GM19239 (cell line): ENCODE data around the gene NAP1L1.

Source experiments
- DNase-seq: peaks from one replicate; pipeline ENCODE4 v3.0.0; 2011; ENCODE audit warnings: low spot score; ENCODE audit not compliant: insufficient read length
- FAIRE-seq: peaks from 2 replicates; lab custom pipeline; 2011; peaks lifted over from hg19 to GRCh38; lab: Jason Lieb, UNC

Gene NAP1L1, protein sequence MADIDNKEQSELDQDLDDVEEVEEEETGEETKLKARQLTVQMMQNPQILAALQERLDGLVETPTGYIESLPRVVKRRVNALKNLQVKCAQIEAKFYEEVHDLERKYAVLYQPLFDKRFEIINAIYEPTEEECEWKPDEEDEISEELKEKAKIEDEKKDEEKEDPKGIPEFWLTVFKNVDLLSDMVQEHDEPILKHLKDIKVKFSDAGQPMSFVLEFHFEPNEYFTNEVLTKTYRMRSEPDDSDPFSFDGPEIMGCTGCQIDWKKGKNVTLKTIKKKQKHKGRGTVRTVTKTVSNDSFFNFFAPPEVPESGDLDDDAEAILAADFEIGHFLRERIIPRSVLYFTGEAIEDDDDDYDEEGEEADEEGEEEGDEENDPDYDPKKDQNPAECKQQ

GRCh38 chr12:76083904-76084862 is at the start of gene NAP1L1:
TSS of gene NAP1L1 (minus strand) at chr12:76084685. CDS start at chr12:76074219, 10,466 bp downstream.
- DNase-seq (peak; percentile 83), FAIRE-seq (peak; percentile 91)

DNA sequence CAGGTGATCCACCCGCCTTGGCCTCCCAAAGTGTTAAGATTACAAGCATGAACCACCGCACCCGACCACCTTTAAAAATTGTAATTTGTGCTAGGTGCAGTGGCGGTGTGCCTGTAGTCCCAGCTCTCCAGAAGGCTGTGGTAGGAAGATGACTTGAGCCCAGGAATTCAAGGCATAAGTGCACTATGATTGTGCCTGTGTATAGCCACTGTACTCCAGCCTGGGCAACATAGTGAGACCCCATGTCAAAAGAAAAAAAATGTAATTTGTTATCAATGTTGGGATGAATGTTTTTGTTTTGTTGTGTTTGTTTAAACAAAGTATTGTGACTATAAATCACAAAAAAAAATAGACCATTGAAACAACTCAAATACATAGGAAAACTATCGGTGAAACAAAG is 43.1 kb upstream of the NAP1L1 start:
- FAIRE-seq (no peak), DNase-seq (no peak)

DNA sequence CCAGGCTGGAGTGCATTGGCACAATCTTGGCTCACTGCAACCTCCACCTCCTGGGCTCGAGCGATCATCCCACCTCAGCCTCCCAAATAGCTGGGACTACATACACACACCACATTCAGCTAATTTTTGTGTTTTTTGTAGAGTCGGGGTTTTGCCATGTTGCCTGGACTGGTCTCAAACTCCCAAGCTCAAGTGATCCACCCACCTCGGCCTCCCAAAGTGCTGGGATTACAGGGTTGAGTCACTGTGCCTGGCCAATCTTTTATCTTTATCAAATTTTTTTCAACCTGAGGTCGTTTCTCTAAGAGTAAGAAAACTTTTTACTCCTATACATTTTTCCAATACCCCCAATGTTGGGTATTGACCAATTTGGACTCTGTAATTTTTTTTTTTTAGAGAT is 40.0 kb upstream of the NAP1L1 start:
- DNase-seq (no peak), FAIRE-seq (no peak)

- no peak for FAIRE-seq
- DNase-seq, result no peak
Measured at GRCh38 chr12:76123259-76124212, 39.1 kb upstream of the NAP1L1 start.

- DNase-seq (no peak), FAIRE-seq (no peak)
Measured at GRCh38 chr12:76119887-76120286, 35.4 kb upstream of the NAP1L1 start.

- no peak for DNase-seq
Measured at GRCh38 chr12:76117751-76118150, 33.3 kb upstream of the NAP1L1 start.

GRCh38 chr12:76117067-76117691 is 32.7 kb upstream of the NAP1L1 start:
- DNase-seq, result no peak
- FAIRE-seq, result no peak

More at GRCh38 chr12:76117751-76118150, 33.3 kb upstream of the NAP1L1 start:
- FAIRE-seq, result no peak

DNA sequence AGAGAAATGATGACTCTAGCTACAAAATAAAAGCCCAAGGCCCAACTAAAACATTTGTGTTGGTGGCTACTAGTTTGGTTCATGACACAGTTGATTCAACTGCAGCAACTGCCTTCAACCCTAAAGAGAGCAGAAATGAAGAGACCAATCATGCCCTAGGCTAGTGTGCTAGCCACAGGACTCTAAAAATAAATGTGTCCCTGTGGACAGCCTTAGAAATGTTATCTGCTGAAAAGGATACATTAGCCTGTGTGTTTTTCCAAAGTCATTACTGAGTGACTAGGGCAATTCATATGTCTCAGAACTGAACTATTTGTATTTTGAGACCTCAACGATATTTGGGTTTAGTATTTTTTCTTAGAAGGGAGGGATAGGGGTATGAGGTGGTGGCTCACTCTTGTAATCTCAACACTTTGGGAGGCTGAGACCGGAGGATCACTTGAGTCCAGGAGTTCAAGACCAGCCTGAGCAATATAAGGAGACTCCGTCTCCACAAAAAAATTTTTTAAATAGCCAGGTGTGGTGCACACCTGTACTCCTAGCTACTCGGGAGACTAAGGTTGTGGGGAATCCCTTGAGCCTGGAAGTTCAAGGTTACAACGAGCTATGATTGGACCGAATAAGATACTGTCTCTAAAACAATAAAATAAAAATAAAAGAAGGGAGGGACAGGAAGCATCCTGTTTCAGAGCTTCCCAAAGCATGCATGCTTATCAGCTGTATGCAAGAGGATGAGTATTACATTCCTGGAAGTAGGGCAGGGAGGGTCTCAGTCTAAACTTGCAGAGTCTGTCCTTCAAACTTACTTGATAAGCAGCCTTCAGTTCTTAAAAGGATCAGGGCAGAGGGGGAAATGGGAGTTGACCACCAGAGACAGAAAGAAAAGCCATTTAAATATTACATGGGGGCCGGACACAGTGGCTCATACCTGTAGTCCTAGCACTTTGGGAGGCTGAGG is 29.6 kb upstream of the NAP1L1 start:
- FAIRE-seq (no peak), DNase-seq (no peak)

DNA sequence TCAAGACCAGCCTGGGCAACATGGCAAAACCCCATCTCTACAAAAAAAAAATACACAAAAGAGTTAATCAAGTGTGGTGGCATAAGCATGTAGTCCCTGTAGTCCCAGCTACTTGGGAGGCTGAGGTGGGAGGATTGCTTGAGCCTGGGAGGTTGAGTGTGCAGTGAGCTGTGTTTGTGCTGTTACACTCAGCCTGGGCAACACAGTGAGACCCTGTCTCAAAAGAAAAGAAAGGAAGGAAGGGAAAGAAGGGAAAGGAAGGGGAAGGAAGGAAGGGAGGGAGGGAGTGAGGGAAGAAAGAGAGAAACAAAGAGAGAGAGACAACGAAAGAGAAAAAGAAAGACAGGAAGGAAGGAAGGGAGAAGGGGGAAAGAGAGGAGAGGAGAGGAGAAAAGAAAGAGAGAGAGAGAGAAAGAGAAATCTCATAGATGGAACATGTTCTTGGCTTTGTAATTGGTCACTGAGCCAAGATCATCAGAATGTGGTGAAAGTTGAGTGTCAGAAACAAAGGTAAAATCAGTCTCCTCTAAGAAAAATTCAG is 26.8 kb upstream of the NAP1L1 start:
- no peak for FAIRE-seq
- DNase-seq, result no peak

GRCh38 chr12:76109879-76110278 is 25.4 kb upstream of the NAP1L1 start:
- DNase-seq (no peak), FAIRE-seq (no peak)

DNA sequence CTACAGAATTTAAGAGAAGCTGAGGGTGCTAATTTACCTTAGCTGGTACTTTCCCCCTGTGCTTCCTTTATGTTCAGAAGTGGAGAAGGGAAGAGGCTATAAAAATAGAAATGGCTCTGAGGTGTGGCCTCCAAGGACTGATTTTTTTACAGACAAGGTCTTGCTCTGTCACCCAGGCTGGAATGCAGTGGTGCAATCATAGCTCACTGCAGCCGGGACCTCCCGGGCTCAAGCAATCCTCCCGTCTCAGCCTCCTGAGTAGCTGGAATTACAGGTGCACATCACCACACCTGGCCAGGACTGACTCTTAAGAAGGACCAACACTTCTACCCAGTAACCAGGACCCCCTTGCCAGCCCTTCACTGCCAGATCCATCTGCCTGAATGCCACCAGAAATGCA is 23.9 kb upstream of the NAP1L1 start:
- DNase-seq (no peak), FAIRE-seq (no peak)

DNA sequence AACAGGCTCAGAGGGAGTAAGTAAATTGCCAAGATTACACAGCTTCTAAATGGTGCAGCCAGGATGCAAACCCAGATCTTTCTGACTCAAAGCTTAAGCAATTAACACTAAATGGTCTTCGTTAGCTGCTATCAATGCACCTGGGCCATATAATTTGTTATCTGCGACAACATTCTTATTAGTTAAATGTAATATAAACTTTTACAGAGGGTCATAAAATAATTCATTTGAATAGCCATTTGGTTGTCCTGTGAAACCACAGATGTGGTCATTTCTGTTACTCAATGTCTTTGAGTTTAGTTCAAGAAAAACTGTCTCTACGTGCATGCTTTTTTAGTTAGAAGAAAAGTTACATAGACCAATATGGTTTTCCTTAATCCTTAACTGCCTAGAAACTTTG is 22.1 kb upstream of the NAP1L1 start:
- FAIRE-seq, result no peak
- no peak for DNase-seq

GRCh38 chr12:76103958-76104357 is 19.5 kb upstream of the NAP1L1 start:
- FAIRE-seq (no peak), DNase-seq (no peak)

- DNase-seq (no peak), FAIRE-seq (no peak)
Measured at GRCh38 chr12:76101739-76102385, 17.4 kb upstream of the NAP1L1 start.

DNA sequence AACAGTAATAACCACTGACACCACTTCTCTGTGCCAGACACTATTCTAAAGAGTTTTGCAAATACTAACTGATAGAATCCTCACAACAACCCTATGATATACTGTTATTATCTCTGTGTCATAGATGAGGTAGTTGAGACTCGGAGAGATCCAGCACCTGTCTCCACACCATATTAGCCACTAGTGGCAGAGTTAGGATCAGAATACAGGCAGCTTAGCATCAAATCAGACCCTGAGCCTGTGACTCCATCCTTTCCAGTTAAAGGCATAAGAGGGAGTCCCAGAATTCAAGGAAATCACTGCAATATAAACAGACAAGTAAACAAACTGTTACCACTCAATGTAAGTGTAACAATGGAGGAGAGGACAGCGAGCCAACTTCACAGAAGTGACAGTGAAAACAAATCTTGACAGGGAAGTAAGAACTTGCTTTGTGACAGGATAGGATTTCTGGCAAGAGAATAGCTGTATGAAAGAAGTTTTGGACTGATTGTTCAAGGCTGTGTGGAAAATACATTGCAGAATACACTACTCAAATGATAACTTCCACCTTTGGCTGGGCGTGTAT is 11.7 kb upstream of the NAP1L1 start:
- DNase-seq (no peak), FAIRE-seq (no peak)

DNA sequence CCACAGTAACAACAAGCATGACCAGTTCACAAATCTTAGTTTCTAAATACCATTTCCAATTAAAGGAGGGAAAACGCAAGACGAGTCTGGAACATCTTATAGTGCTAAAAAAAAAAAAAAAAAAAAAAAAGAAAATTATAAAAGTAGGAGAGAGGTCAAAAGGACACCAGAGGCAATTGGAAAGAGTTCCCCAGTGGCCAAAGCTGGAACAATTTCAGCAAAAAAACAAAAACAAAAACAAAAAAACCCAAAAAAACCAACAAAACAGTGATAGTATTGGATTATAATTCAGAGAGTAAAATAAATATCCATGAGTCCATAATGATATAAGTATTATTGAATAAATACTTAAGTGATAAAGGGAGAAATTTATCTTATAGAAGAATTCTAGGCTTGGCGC is 10.3 kb upstream of the NAP1L1 start:
- FAIRE-seq (no peak), DNase-seq (no peak)

DNA sequence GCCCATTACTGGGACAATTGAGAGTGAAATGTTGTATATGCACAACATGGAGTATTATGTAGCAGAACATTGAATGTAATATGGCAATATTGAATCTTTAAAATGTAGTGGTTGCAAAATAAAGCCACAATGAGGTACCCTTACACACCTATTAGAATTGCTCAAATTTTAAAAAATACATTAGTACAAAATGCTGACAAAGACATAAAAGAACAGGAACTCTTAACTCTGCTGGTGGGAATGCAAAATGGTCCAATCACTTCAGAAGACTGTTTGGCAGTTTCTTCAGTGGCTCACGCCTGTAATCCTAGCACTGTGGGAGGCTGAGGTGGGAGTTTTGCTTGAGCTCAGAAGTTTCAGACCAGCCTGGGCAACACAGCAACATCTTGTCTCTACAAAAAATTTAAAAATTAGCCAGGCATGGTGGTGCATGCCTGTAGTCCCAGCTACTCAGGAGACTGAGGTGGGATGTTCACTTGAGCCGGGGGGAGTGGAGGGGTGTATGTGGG is 6.8 kb upstream of the NAP1L1 start:
- FAIRE-seq, result no peak
- DNase-seq, result no peak
